Lung (tissue), 12 donors: ENCODE data around the gene ACSM2A. TPM values are rescaled to one million over a fixed set of nuclear protein-coding genes. Genes with fewer than 3 reads are reported as not detected.
"Not testable (repeated sequence)": the region's sequence is repeated elsewhere in the genome, so short reads cannot be mapped to it uniquely, and the experiment has no call there.

Experiments used
- ATAC-seq: fragments of 200-7000 bp; cut with Tn5 transposase; one replicate; pipeline ENCODE4 v1.9.1; 2020; ENCODE audit warnings: moderate number of reproducible peaks; ENCODE audit not compliant: insufficient read depth, low FRiP score
- DNase-seq, 3 donors: peaks; one replicate each; pipeline ENCODE4 v3.0.0-alpha.2; 2013 to 2017
- H3K27ac ChIP-seq, 2 donors: one replicate each; pipeline ENCODE4 v1.5.1; 2013; ENCODE audit warnings: mild to moderate bottlenecking in 2 of 2, moderate library complexity in 2 of 2, control low read depth in 1 of 2, inconsistent platforms in 1 of 2, low read depth in 1 of 2, low read length in 1 of 2
- H3K27me3 ChIP-seq, 3 donors: one replicate each; pipeline ENCODE4 v1.5.1; 2013; ENCODE audit warnings: low read length in 2 of 3; ENCODE audit not compliant: control insufficient read depth in 3 of 3, insufficient read depth in 3 of 3
- H3K36me3 ChIP-seq, 4 donors: one replicate each; pipeline ENCODE4 v1.5.1; 2013; ENCODE audit warnings: low read length in 4 of 4, mild to moderate bottlenecking in 1 of 4, moderate library complexity in 1 of 4; ENCODE audit not compliant: control insufficient read depth in 4 of 4, insufficient read depth in 4 of 4
- H3K4me1 ChIP-seq, 5 donors: one replicate each; pipeline ENCODE4 v1.5.1; 2013; ENCODE audit warnings: low read length in 5 of 5, mild to moderate bottlenecking in 2 of 5, moderate library complexity in 1 of 5; ENCODE audit not compliant: control insufficient read depth in 5 of 5, insufficient read depth in 5 of 5
- H3K4me3 ChIP-seq: one replicate; pipeline ENCODE4 v1.5.1; 2013; ENCODE audit warnings: mild to moderate bottlenecking, control low read depth, moderate library complexity
- H3K9ac ChIP-seq, 2 donors: one replicate each; pipeline ENCODE4 v1.5.1; 2013; ENCODE audit warnings: low read length in 2 of 2, control low read depth in 1 of 2; ENCODE audit not compliant: insufficient read depth in 1 of 2
- H3K9me3 ChIP-seq, 4 donors: one replicate each; pipeline ENCODE4 v1.5.1; 2013; ENCODE audit warnings: low read length in 3 of 4, mild to moderate bottlenecking in 1 of 4, moderate library complexity in 1 of 4; ENCODE audit not compliant: control insufficient read depth in 4 of 4, insufficient read depth in 3 of 4
- whole genome bisulfite sequencing, 2 donors: extraction: QIAGEN DNeasy Blood & Tissue Kit; methylation state at CpG; one replicate each; pipeline ENCODE4 v1.1.7; 2013; 5-methylcytosine and 5-hydroxymethylcytosine counted together
- polyA plus RNA-seq, 2 donors: library from polyadenylated mRNA; stranded (reverse); fragments of 200-250 nt; gene quantifications; one replicate each; pipeline ENCODE4 v1.2.1, GENCODE V29; 2013
- total RNA-seq, 2 donors: library from RNA; depleted of rRNA in 1 of 2; stranded (reverse); fragments of >200 nt in 1 of 2; gene quantifications; one replicate each; pipeline ENCODE4 v1.2.1, GENCODE V29; 2014 to 2021
- TF ChIP-seq, protein P1 (sequence below): IDR thresholded peaks from 2 replicates; pipeline ENCODE4 v1.5.1; 2012; ENCODE audit warnings: mild to moderate bottlenecking; ENCODE audit errors: control extremely low read depth, extremely low read depth
- donor health status: control.
- donor health status: control.
- donor health status: Bipolar disorder and iron deficiency.
- donor health status: healthy.
- donor health status: DM: yes; HTN: yes; CAD: no.

The ACSM2A gene
- total and polyA plus RNA-seq, 4 donors, result 0.05 TPM; not detected in 3

GRCh38 chr16:20520103-20520502 lies 68.8 kb downstream of the ACSM2A start:
- no peaks in the 10 kb centered on the region for H3K27me3 ChIP-seq
- no peak for ATAC-seq
- H3K27ac ChIP-seq, result no peak overlapping the region
- DNase-seq, result no peak
- 88 to 90% methylated on average over 1 of the region's 1 CpG for WGBS, 2 donors
- H3K9ac ChIP-seq, result no peak overlapping the region
- no peaks in the 10 kb centered on the region for H3K4me1 ChIP-seq
- H3K9me3 ChIP-seq, result peaks cover 0 to 2% (median 0%) of the 10 kb centered on the region in 4 donors
- no peak overlapping the region for H3K4me3 ChIP-seq
- TF ChIP-seq, protein P1, sequence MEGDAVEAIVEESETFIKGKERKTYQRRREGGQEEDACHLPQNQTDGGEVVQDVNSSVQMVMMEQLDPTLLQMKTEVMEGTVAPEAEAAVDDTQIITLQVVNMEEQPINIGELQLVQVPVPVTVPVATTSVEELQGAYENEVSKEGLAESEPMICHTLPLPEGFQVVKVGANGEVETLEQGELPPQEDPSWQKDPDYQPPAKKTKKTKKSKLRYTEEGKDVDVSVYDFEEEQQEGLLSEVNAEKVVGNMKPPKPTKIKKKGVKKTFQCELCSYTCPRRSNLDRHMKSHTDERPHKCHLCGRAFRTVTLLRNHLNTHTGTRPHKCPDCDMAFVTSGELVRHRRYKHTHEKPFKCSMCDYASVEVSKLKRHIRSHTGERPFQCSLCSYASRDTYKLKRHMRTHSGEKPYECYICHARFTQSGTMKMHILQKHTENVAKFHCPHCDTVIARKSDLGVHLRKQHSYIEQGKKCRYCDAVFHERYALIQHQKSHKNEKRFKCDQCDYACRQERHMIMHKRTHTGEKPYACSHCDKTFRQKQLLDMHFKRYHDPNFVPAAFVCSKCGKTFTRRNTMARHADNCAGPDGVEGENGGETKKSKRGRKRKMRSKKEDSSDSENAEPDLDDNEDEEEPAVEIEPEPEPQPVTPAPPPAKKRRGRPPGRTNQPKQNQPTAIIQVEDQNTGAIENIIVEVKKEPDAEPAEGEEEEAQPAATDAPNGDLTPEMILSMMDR, result no peak
- no peaks in the 10 kb centered on the region for H3K36me3 ChIP-seq

DNA sequence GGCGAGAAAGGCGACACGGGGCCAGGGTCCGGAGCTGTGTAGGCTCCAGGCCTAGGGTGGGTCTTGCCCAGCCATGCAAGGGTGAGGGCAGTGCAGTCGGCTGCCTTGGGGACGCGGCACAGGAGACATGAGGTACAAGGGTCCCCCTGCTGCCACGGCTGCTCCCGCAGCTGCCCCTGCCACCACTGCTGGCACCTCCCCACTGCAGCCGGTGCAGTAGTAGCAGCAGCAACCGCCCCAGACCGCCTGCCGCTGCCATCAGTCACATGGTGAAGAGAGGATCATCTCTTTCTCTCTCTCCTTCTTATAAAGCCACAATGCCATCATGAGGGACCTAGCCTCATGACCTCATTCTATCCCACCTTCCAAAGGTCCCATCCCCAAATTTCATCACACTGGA lies 80.5 kb downstream of the ACSM2A start:
- WGBS, 2 donors, result no CpG with 5 or more reads among the region's 13 CpGs
- not testable (repeated sequence) for ATAC-seq

DNA sequence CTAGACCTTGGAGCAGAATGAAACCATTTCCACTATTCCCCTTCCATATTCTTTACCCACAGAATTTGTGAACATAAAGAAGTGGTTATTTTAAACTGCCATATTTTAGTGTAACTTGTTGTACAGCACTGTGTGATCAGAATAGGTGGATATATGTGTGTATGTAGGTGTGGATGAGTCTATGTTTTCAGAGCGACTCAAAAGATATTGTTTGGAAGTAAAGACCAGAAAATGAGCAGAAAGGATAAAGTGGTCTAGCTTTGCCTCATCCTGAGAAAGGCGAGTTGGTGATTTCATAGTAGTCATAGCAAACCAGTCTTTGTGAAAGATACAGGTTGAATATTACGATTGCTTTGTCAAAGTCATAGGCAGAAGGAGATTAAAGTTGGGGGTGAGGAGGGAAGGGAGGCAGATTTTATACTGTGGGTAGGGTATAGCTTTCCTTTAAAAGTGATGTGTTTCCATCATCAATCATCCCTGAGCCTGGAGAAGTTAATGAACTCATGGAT lies 81.0 kb downstream of the ACSM2A start:
- not testable (repeated sequence) for ATAC-seq, H3K27ac ChIP-seq, H3K4me3 ChIP-seq, H3K9ac ChIP-seq, DNase-seq, H3K36me3 ChIP-seq, H3K27me3 ChIP-seq, H3K4me1 ChIP-seq, H3K9me3 ChIP-seq
- WGBS, 2 donors, result no CpG with 5 or more reads among the region's 3 CpGs

More for the DNA sequence above, 80.5 kb downstream of the ACSM2A start:
- H3K27me3 ChIP-seq, DNase-seq, H3K9me3 ChIP-seq, H3K9ac ChIP-seq, H3K4me1 ChIP-seq, H3K4me3 ChIP-seq, H3K36me3 ChIP-seq, H3K27ac ChIP-seq: not testable (repeated sequence)

GRCh38 chr16:20536669-20537068 lies 85.3 kb downstream of the ACSM2A start:
- 74 to 87% methylated on average over 1 of the region's 1 CpG for WGBS, 2 donors
- not testable (repeated sequence) for H3K4me3 ChIP-seq, H3K36me3 ChIP-seq, H3K27me3 ChIP-seq, H3K9ac ChIP-seq, H3K27ac ChIP-seq, H3K4me1 ChIP-seq, DNase-seq, ATAC-seq, H3K9me3 ChIP-seq

Other genes starting within 250 kb of the ACSM2A start
- 10 to 100 TPM in 1 of 2 donors, not detected in 1; 11.9 TPM for gene GP2, start 124.0 kb upstream of the ACSM2A start, total RNA-seq
- under 1 TPM; 0.08 to 0.88 TPM for gene GP2, start 124.0 kb upstream of the ACSM2A start, polyA plus RNA-seq
- not detected for gene UMOD, start 98.8 kb upstream of the ACSM2A start, total RNA-seq
- gene UMOD, start 98.8 kb upstream of the ACSM2A start, polyA plus RNA-seq, result not detected
- not detected for gene PDILT, start 46.8 kb upstream of the ACSM2A start, total RNA-seq
- not detected for gene PDILT, start 46.8 kb upstream of the ACSM2A start, polyA plus RNA-seq
- 1 to 10 TPM in 1 of 2 donors, under 1 TPM in 1; 0.40 to 1.4 TPM for gene ACSM5, start 42.0 kb upstream of the ACSM2A start, total RNA-seq
- gene ACSM5, start 42.0 kb upstream of the ACSM2A start, polyA plus RNA-seq, result 1 to 10 TPM in 1 of 2 donors, under 1 TPM in 1; 0.52 to 1.1 TPM
- gene ACSM2B, start 124.8 kb downstream of the ACSM2A start, total RNA-seq, result under 1 TPM; 0.28 to 0.43 TPM
- gene ACSM2B, start 124.8 kb downstream of the ACSM2A start, polyA plus RNA-seq, result under 1 TPM; 0.03 to 0.04 TPM
- gene ACSM1, start 246.2 kb downstream of the ACSM2A start, total RNA-seq, result 1 to 10 TPM in 1 of 2 donors, under 1 TPM in 1; 0.20 to 1.1 TPM
- under 1 TPM; 0.24 to 0.33 TPM for gene ACSM1, start 246.2 kb downstream of the ACSM2A start, polyA plus RNA-seq